Tongue (tissue), 2 donors: Measurements from ENCODE around the gene KPTN. TPM values are rescaled to one million over a fixed set of nuclear protein-coding genes. Genes with fewer than 3 reads are reported as not detected.
A peak's percentile ranks its signal among the peaks of the same experiment; 100 is the strongest.

ENCODE experiments used
- DNase-seq: peaks from one replicate; pipeline ENCODE4 v3.0.0-alpha.2; 2015
- total RNA-seq: library from RNA; depleted of rRNA; stranded (reverse); fragments of >200 nt; gene quantifications from one replicate; pipeline ENCODE4 v1.2.3, GENCODE V29; 2014

The KPTN gene
- total RNA-seq, 1 donor from 2014 or later, result 3.8 TPM

GRCh38 chr19:47469363-47469700 lies 14.7 kb downstream of the KPTN start:
- no peak for DNase-seq

- DNase-seq, result no peak
These were observed 16.1 kb downstream of the KPTN start for GRCh38 chr19:47467914-47468313.

GRCh38 chr19:47465957-47466356 lies 18.1 kb downstream of the KPTN start:
- DNase-seq, result no peak

GRCh38 chr19:47464675-47465419 lies 19.2 kb downstream of the KPTN start:
- no peak for DNase-seq

GRCh38 chr19:47461876-47462275 lies 22.1 kb downstream of the KPTN start:
- no peak for DNase-seq

- no peak for DNase-seq
These were observed 24.5 kb downstream of the KPTN start for GRCh38 chr19:47459477-47459876.

GRCh38 chr19:47458672-47459071 lies 25.3 kb downstream of the KPTN start:
- DNase-seq, result no peak

- DNase-seq, result no peak
These were observed 27.1 kb downstream of the KPTN start for GRCh38 chr19:47456721-47457474.

GRCh38 chr19:47450478-47450877 lies 33.5 kb downstream of the KPTN start:
- no peak for DNase-seq

GRCh38 chr19:47448360-47448727 lies 35.7 kb downstream of the KPTN start:
- DNase-seq, result no peak

- peak; percentile 40 for DNase-seq
These were observed 36.3 kb downstream of the KPTN start for GRCh38 chr19:47447470-47448359.

GRCh38 chr19:47446534-47447469 lies 37.2 kb downstream of the KPTN start:
- no peak for DNase-seq

- DNase-seq, result no peak
These were observed 38.0 kb downstream of the KPTN start for GRCh38 chr19:47445937-47446402.

GRCh38 chr19:47445527-47445926 lies 38.5 kb downstream of the KPTN start:
- DNase-seq, result no peak

- peak; percentile 20 for DNase-seq
These were observed 39.6 kb downstream of the KPTN start for GRCh38 chr19:47444388-47444821.

GRCh38 chr19:47443331-47443730 lies 40.7 kb downstream of the KPTN start:
- no peak for DNase-seq

GRCh38 chr19:47438793-47439220 lies 45.2 kb downstream of the KPTN start:
- no peak for DNase-seq

- no peak for DNase-seq
These were observed 46.5 kb downstream of the KPTN start for GRCh38 chr19:47437500-47437899.

- peak; percentile 86 for DNase-seq
These were observed 47.2 kb downstream of the KPTN start for GRCh38 chr19:47436712-47437401.

GRCh38 chr19:47435883-47436417 lies 48.1 kb downstream of the KPTN start:
- DNase-seq, result no peak

- no peak for DNase-seq
These were observed 48.8 kb downstream of the KPTN start for GRCh38 chr19:47435196-47435595.
